Liver (tissue), 9 donors: ENCODE results near the gene SF1. TPM values are rescaled to one million over a fixed set of nuclear protein-coding genes. Genes with fewer than 3 reads are reported as not detected.

Source experiments
- DNase-seq: peaks from one replicate; pipeline ENCODE4 v3.0.0-alpha.2; 2017; ENCODE audit warnings: low spot score
- H3K27ac ChIP-seq, 2 donors: one replicate each; pipeline ENCODE4 v1.7.0; 2013; ENCODE audit warnings: inconsistent platforms in 2 of 2, low read length in 2 of 2, control low read depth in 1 of 2, low read depth in 1 of 2, mild to moderate bottlenecking in 1 of 2
- H3K27me3 ChIP-seq, 4 donors: one replicate each; pipeline versions ENCODE4 v1.6.1 to v1.7.0; 2013; ENCODE audit warnings: low read length in 3 of 4, inconsistent platforms in 1 of 4, mild to moderate bottlenecking in 1 of 4, moderate library complexity in 1 of 4; ENCODE audit not compliant: control insufficient read depth in 4 of 4, insufficient read depth in 4 of 4
- H3K36me3 ChIP-seq, 4 donors: one replicate each; pipeline versions ENCODE4 v1.6.1 to v1.7.0; 2013; ENCODE audit warnings: low read length in 3 of 4, mild to moderate bottlenecking in 3 of 4, low read depth in 1 of 4, moderate library complexity in 1 of 4; ENCODE audit not compliant: control insufficient read depth in 4 of 4, insufficient read depth in 3 of 4
- H3K4me1 ChIP-seq, 4 donors: one replicate each; pipeline versions ENCODE4 v1.6.1 to v1.7.0; 2013; ENCODE audit warnings: low read length in 3 of 4, mild to moderate bottlenecking in 3 of 4, moderate library complexity in 1 of 4; ENCODE audit not compliant: control insufficient read depth in 4 of 4, insufficient read depth in 4 of 4
- H3K4me3 ChIP-seq, 3 donors: one replicate each; pipeline versions ENCODE4 v1.6.1 to v1.7.0; 2013; ENCODE audit warnings: low read length in 3 of 3, control low read depth in 1 of 3, low read depth in 1 of 3, mild to moderate bottlenecking in 1 of 3
- H3K9ac ChIP-seq, 2 donors: one replicate each; pipeline ENCODE4 v1.7.0; 2013; ENCODE audit warnings: low read length in 2 of 2, mild to moderate bottlenecking in 2 of 2, moderate library complexity in 2 of 2, control low read depth in 1 of 2, low read depth in 1 of 2
- H3K9me3 ChIP-seq, 4 donors: one replicate each; pipeline versions ENCODE4 v1.6.1 to v1.7.0; 2013; ENCODE audit warnings: low read length in 3 of 4; ENCODE audit not compliant: control insufficient read depth in 4 of 4
- EGR1 ChIP-seq, 2 donors: IDR thresholded peaks; 2 replicates each; pipeline ENCODE4 v1.6.1; 2016 to 2018; ENCODE audit warnings: antibody characterized with exemption in 2 of 2, low read depth in 2 of 2
- FOXA1 ChIP-seq: IDR thresholded peaks from 2 replicates; pipeline ENCODE4 v1.6.1; 2016; ENCODE audit warnings: antibody characterized with exemption
- FOXA2 ChIP-seq: IDR thresholded peaks from 2 replicates; pipeline ENCODE4 v1.6.1; 2016; ENCODE audit warnings: antibody characterized with exemption
- GABPA ChIP-seq, 2 donors: IDR thresholded peaks in 1 of 2; conservative IDR thresholded peaks in 1 of 2; 2 replicates each; pipeline ENCODE4 v1.6.1; 2016; ENCODE audit warnings: antibody characterized with exemption in 2 of 2, mild to moderate bottlenecking in 1 of 2, moderate library complexity in 1 of 2
- HNF4A ChIP-seq, 2 donors: conservative IDR thresholded peaks; 2 replicates each; pipeline ENCODE4 v1.6.1; 2016; ENCODE audit warnings: antibody characterized with exemption in 2 of 2, mild to moderate bottlenecking in 2 of 2
- HNF4G ChIP-seq: IDR thresholded peaks from 2 replicates; pipeline ENCODE4 v1.6.1; 2016; ENCODE audit warnings: antibody characterized with exemption
- JUND ChIP-seq, 2 donors: IDR thresholded peaks; 2 replicates each; pipeline ENCODE4 v1.6.1; 2016; ENCODE audit warnings: antibody characterized with exemption in 2 of 2
- NR2F2 ChIP-seq: IDR thresholded peaks from 2 replicates; pipeline ENCODE4 v1.6.1; 2016; ENCODE audit warnings: antibody characterized with exemption
- RAD21 ChIP-seq, 2 donors: IDR thresholded peaks; 2 replicates each; pipeline ENCODE4 v1.6.1; 2016; ENCODE audit warnings: antibody characterized with exemption in 2 of 2, mild to moderate bottlenecking in 2 of 2
- RXRA ChIP-seq, 2 donors: IDR thresholded peaks; 2 replicates each; pipeline ENCODE4 v1.6.1; 2017 to 2018; ENCODE audit warnings: antibody characterized with exemption in 2 of 2, mild to moderate bottlenecking in 1 of 2
- SP1 ChIP-seq: IDR thresholded peaks from 2 replicates; pipeline ENCODE4 v1.6.1; 2018; ENCODE audit warnings: antibody characterized with exemption, mild to moderate bottlenecking
- TAF1 ChIP-seq: conservative IDR thresholded peaks from 2 replicates; pipeline ENCODE4 v1.6.1; 2016; ENCODE audit warnings: antibody characterized with exemption, mild to moderate bottlenecking
- YY1 ChIP-seq: IDR thresholded peaks from 2 replicates; pipeline ENCODE4 v1.6.1; 2016; ENCODE audit warnings: antibody characterized with exemption, mild to moderate bottlenecking
- WGBS: extraction: QIAGEN DNeasy Blood & Tissue Kit; methylation state at CpG from one replicate; pipeline ENCODE4 v1.1.7; 2013; 5-methylcytosine and 5-hydroxymethylcytosine counted together
- polyA plus RNA-seq, 2 donors: library from polyadenylated mRNA; stranded (reverse) in 1 of 2; unstranded in 1 of 2; fragments of 200-250 nt in 1 of 2; fragments of >200 nt in 1 of 2; fragmentation: Nextera tagmentation in 1 of 2; extraction: Ambion mirVana in 1 of 2; gene quantifications; one replicate each; pipeline versions ENCODE4 v1.2.1 to v1.2.3, GENCODE V29; 2013 to 2015
- total RNA-seq, 2 donors: library from RNA; depleted of rRNA; stranded (reverse); fragments of >200 nt; gene quantifications; one replicate each; pipeline ENCODE4 v1.2.3, GENCODE V29; 2014
- TF ChIP-seq, protein P1 (sequence below): fragments of 150-350 bp; IDR thresholded peaks from 2 replicates; pipeline ENCODE4 v1.5.1; 2017; ENCODE audit warnings: improper control_type of control experiment, low read depth, low read length; ENCODE audit not compliant: missing input control
- TF ChIP-seq, protein P2 (sequence below): IDR thresholded peaks from 2 replicates; pipeline ENCODE4 v1.6.1; 2016; ENCODE audit warnings: antibody characterized with exemption
- TF ChIP-seq, protein P3 (sequence below): IDR thresholded peaks from 2 replicates; pipeline ENCODE4 v1.6.1; 2016; ENCODE audit warnings: antibody characterized with exemption
- TF ChIP-seq, protein P4 (sequence below): IDR thresholded peaks from 2 replicates; pipeline ENCODE4 v1.6.1; 2016; ENCODE audit warnings: antibody characterized with exemption, mild to moderate bottlenecking
- TF ChIP-seq, protein P5 (sequence below): IDR thresholded peaks from 2 replicates; pipeline ENCODE4 v1.6.1; 2016; ENCODE audit warnings: antibody characterized with exemption
- donor health status: healthy.
- donor health status: healthy.
- donor health status: healthy.
- donor health status: healthy.
- donor health status: healthy.

The SF1 gene
- total and polyA plus RNA-seq, 4 donors: 44.9 to 135 (median 50.1) TPM

DNA sequence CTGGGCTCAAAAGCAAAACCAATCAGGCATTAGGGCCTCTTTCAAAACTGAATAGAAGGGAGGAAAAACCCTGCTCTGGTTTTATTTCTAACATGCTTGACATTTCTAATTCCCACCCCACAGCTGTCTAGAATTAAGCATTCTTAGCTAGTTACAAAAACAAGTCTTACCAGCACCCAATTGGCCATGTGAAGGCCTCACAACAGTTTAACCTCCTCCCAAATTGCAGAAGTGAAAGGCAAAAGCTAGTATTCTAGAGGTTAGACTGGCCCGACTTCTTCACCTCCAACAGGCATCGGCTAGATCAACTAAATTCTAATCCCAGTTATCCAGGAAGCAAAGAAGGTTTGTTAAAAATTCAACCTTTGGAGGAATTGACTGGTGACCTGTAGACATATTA lies 6.5 kb downstream of the SF1 start:
- DNase-seq: no peak
- Histone ChIP-seq H3K9me3 (no peaks in the 10 kb centered on the region), H3K27me3 (no peaks in the 10 kb centered on the region), H3K36me3 (peaks cover 38 to 93% (median 85%) of the 10 kb centered on the region in 4 donors), H3K4me1 (peaks cover 3 to 28% (median 16%) of the 10 kb centered on the region in 4 donors), H3K4me3 (no peak overlapping the region), H3K9ac (no peak overlapping the region), H3K27ac (no peak overlapping the region)
- 87% methylated on average over 2 of the region's 2 CpGs for WGBS
- TF ChIP-seq HNF4G: no peak
- TF ChIP-seq HNF4A (conservative IDR thresholded peaks at IDR 0.05): no peak
- no peak for TF ChIP-seq FOXA2
- TF ChIP-seq, protein P1, sequence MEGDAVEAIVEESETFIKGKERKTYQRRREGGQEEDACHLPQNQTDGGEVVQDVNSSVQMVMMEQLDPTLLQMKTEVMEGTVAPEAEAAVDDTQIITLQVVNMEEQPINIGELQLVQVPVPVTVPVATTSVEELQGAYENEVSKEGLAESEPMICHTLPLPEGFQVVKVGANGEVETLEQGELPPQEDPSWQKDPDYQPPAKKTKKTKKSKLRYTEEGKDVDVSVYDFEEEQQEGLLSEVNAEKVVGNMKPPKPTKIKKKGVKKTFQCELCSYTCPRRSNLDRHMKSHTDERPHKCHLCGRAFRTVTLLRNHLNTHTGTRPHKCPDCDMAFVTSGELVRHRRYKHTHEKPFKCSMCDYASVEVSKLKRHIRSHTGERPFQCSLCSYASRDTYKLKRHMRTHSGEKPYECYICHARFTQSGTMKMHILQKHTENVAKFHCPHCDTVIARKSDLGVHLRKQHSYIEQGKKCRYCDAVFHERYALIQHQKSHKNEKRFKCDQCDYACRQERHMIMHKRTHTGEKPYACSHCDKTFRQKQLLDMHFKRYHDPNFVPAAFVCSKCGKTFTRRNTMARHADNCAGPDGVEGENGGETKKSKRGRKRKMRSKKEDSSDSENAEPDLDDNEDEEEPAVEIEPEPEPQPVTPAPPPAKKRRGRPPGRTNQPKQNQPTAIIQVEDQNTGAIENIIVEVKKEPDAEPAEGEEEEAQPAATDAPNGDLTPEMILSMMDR: no peak
- no peak for TF ChIP-seq RXRA (IDR thresholded peaks at IDR 0.05)
- TF ChIP-seq, protein P2, sequence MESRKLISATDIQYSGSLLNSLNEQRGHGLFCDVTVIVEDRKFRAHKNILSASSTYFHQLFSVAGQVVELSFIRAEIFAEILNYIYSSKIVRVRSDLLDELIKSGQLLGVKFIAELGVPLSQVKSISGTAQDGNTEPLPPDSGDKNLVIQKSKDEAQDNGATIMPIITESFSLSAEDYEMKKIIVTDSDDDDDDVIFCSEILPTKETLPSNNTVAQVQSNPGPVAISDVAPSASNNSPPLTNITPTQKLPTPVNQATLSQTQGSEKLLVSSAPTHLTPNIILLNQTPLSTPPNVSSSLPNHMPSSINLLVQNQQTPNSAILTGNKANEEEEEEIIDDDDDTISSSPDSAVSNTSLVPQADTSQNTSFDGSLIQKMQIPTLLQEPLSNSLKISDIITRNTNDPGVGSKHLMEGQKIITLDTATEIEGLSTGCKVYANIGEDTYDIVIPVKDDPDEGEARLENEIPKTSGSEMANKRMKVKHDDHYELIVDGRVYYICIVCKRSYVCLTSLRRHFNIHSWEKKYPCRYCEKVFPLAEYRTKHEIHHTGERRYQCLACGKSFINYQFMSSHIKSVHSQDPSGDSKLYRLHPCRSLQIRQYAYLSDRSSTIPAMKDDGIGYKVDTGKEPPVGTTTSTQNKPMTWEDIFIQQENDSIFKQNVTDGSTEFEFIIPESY: no peak
- TF ChIP-seq, protein P3, sequence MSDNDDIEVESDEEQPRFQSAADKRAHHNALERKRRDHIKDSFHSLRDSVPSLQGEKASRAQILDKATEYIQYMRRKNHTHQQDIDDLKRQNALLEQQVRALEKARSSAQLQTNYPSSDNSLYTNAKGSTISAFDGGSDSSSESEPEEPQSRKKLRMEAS: no peak
- no peak for TF ChIP-seq EGR1 (IDR thresholded peaks at IDR 0.05; ENCODE audit: low read depth in 2 of 2)
- TF ChIP-seq NR2F2: no peak
- no peak for TF ChIP-seq SP1
- no peak for TF ChIP-seq JUND (IDR thresholded peaks at IDR 0.05)
- TF ChIP-seq TAF1: no peak
- TF ChIP-seq GABPA (IDR thresholded peaks at IDR 0.05 in 1 of 2, conservative IDR thresholded peaks at IDR 0.05 in 1 of 2): no peak
- TF ChIP-seq RAD21 (IDR thresholded peaks at IDR 0.05): no peak
- TF ChIP-seq, protein P4, sequence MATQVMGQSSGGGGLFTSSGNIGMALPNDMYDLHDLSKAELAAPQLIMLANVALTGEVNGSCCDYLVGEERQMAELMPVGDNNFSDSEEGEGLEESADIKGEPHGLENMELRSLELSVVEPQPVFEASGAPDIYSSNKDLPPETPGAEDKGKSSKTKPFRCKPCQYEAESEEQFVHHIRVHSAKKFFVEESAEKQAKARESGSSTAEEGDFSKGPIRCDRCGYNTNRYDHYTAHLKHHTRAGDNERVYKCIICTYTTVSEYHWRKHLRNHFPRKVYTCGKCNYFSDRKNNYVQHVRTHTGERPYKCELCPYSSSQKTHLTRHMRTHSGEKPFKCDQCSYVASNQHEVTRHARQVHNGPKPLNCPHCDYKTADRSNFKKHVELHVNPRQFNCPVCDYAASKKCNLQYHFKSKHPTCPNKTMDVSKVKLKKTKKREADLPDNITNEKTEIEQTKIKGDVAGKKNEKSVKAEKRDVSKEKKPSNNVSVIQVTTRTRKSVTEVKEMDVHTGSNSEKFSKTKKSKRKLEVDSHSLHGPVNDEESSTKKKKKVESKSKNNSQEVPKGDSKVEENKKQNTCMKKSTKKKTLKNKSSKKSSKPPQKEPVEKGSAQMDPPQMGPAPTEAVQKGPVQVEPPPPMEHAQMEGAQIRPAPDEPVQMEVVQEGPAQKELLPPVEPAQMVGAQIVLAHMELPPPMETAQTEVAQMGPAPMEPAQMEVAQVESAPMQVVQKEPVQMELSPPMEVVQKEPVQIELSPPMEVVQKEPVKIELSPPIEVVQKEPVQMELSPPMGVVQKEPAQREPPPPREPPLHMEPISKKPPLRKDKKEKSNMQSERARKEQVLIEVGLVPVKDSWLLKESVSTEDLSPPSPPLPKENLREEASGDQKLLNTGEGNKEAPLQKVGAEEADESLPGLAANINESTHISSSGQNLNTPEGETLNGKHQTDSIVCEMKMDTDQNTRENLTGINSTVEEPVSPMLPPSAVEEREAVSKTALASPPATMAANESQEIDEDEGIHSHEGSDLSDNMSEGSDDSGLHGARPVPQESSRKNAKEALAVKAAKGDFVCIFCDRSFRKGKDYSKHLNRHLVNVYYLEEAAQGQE: no peak
- no peak for TF ChIP-seq FOXA1
- no peak for TF ChIP-seq YY1
- TF ChIP-seq, protein P5, sequence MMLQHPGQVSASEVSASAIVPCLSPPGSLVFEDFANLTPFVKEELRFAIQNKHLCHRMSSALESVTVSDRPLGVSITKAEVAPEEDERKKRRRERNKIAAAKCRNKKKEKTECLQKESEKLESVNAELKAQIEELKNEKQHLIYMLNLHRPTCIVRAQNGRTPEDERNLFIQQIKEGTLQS: no peak
